ENCODE data around the gene PIM2.

DNA sequence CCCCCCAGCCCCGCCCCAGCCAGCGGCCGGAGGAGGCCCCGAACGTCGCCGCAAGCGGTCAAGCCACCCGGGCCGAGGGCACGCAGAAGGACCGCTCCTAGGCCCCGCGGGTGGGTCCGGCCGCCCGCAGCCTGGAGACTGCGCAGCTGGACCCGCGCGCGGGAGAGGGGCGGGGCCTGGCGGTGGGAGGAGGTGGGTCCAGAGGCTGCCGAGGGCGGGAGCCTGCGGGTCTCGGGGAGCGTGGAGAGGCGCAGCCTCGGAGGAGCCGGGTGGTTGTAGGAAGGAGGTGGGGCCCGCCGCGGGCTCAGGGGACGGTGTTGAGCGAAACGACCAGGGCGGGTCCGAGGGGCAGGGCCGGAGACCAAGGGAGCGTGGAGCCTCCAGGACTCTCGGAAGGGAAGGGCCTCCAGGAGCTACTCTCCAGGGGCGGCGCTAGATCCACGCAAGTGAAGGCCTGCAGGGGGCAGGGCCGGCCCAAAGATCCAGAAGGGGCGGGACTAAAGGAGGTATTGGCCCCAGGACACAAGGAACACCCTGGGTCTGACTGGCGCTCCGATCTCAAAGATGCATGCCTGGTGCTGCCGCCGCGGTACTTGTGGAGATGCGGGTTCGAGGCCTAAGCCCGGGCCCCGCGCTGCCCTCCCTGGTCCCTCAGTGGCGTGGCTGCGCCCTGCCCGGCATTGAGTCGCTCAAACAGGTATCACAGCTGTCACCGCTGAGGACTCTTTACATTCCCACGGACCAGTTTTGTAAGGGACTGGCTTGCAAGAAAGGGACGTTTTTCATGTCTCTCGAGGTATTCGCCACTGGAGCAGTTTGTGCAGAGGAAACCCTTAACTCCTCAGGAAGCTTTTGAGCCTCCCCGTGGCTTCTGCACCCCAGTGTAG is 27.2 kb downstream of the PIM2 start:
- TF ChIP-seq, protein P1, sequence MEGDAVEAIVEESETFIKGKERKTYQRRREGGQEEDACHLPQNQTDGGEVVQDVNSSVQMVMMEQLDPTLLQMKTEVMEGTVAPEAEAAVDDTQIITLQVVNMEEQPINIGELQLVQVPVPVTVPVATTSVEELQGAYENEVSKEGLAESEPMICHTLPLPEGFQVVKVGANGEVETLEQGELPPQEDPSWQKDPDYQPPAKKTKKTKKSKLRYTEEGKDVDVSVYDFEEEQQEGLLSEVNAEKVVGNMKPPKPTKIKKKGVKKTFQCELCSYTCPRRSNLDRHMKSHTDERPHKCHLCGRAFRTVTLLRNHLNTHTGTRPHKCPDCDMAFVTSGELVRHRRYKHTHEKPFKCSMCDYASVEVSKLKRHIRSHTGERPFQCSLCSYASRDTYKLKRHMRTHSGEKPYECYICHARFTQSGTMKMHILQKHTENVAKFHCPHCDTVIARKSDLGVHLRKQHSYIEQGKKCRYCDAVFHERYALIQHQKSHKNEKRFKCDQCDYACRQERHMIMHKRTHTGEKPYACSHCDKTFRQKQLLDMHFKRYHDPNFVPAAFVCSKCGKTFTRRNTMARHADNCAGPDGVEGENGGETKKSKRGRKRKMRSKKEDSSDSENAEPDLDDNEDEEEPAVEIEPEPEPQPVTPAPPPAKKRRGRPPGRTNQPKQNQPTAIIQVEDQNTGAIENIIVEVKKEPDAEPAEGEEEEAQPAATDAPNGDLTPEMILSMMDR (conservative IDR thresholded peaks at IDR 0.05; ENCODE audit: low read length), result peak; percentile 27; the same call in 1 of the 2 replicates
- no peak for TF ChIP-seq EZH2phosphoT487 (IDR thresholded peaks at IDR 0.05; ENCODE audit: borderline replicate concordance)
